AG20443 (cell line): ENCODE measurements around the gene ZFP62.
A peak's percentile ranks its signal among the peaks of the same experiment; 100 is the strongest.

Experiments
- DNase-seq: peaks from one replicate; pipeline ENCODE4 v3.0.0; 2012; ENCODE audit warnings: low spot score, mixed read lengths

ZFP62 gene

DNA sequence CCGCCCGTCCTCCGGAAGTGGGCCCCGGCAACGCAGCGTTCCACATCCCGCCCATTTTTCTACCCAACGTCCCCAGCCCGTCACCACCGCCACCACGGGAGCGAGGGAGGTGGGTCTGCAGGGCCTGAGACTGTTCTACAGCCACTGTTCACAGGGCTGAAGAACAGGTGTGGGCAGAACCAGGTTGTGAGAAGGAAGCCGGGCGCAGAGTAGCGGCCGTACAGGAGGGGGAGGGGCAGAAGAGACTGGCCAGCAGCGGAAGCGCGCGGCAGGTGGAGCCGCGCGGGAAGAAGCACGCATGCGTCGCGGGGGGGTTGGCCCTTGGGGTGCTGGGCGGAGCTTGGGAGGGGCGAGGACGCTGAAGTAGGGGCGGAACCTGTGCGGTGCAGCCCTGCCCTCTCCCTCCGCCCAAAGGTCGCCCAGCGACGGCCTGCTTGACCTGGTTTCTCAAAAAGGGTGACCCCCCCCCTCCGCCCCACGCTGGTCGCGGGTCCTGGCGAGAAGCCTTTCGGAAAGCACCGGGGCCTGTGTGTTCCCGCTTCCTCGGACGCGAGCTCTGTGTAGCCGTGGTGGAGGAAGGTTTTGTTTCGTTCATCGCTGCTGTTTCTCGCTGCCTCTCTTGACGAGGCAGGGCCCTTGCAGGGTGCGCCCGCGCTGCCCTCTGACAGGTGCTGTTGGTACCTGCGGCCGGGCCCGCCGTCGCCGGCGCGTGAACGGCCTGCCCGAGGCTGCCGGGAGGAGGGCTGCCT lies 50.7 kb downstream of the ZFP62 start:
- DNase-seq: peak; percentile 99

GRCh38 chr5:180809403-180810209 lies 51.5 kb downstream of the ZFP62 start:
- DNase-seq: peak; percentile 95

DNA sequence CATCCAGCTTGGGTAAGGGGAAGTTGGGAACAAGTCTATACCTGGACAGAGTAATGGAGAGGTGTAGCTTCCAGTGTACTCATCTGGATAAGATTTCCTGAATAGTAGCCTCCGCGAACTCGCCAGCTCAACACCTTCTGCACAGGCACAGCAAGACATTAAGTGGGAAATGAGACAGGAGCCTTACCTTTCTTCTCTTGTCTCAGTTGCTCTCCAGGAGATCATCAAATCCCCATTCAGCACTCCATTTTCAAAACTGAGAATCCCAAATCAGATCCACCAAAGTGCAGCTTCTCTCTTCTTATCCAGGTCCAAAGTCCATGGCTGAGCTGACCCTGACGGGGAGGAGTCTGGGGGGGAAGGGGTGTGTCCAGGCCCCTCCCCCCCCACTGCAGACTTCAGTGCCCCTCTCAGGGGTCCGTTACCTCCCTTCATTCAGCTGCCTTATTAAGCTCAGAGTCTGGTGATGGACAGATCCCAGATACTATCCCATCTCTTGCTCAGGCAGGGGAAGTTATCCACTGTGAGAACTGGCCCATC lies 52.5 kb downstream of the ZFP62 start:
- DNase-seq: no peak

GRCh38 chr5:180807654-180808414 lies 53.2 kb downstream of the ZFP62 start:
- no peak for DNase-seq

GRCh38 chr5:180807046-180807445 lies 54.0 kb downstream of the ZFP62 start:
- no peak for DNase-seq

DNA sequence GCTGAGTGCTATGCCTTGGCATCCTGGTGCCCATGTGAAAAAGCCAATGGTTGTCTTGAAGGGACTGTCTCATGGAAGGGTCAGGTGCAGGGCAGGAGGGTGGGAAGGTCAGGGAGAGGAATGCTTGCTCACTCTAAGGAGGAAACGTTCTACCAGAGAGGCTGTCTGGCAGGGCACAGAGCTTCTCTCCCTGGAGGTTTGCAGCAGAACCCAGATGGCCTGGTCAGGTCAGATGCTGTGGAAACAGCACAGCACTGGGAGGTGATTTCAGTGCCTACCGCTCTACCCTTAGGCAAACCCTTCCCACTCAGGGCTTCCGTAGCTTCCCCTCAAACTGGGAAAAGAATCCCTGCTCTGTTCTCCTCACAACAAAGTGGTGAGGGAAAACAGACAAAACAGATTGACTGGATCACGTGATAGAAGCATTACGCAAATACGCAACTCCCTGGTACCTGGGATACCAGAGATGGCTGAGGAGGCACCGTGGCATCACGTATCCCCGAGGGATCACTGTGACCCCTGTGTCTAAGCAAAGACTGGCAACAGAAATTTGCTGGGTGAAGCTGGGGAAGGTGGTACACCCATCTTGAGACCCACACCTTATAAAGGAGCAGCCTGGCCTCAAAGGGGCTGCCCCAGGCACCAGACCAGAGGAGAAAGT lies 54.6 kb downstream of the ZFP62 start:
- no peak for DNase-seq

DNA sequence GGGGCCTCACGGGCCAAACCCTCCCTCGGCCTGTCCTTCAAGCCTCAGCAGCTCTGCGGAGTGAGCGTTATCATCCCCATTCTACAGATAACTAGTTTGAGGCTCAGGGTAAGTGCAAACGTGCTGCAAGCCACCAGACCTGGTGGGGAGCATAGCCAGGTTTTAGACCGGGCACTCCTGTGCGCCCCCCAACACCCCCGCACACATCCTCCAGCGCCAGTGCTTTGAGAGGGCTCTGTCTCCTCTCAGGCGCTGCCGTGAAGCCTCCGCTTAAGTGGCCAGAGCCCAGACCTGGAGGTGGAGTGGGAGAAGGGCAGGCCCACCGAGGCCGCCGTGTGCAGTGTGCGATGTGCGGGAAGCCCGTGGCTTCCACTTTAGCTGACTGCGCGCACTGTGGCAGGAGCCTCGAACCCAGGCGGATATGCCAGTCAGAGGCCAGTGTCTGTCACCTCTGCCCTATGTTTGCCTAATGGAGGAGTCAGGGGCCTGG lies 56.9 kb downstream of the ZFP62 start:
- DNase-seq: no peak

GRCh38 chr5:180803181-180804128 lies 57.6 kb downstream of the ZFP62 start:
- DNase-seq: peak; percentile 34

DNA sequence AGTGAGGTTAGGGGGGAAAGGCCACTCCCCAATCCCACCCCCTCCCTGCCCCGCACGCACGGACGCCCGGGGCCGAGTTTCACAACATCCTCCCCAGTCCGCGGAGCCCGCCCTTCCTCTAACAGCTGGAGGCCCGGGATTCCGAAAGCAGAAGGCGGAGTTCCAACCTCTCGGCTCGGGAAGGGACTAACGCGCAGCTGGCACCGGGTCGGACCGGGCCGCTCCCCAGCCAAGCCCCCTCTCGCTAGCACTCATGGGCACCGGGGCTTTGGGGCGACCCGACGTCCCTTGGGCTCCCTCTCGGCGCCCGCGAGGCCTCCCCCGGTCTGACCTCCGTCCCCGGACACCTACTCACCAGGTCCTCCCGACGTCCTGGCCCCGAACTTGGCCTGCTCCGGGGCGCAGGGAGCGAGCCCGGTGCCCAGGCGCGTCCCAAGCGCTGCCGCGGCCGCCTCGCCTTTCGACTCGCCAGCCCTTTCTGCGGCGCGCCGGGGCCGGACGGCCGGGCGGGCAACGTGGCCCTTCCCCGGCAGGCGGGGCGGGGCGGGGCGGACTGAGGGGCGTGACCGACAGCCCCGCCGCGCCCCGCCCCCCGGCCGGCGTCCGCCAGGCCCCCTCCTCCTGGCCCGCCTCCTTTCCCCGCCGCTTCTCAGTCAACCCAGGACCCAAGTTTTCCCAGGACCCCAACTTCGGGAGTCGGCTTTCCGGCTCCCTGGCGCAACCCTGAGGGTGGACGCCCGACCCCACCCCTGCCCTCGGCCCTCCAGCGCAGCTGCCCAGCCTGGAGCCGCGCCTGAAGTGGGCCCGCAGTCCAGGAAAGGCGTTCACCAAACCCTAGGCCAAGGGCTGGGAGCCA lies 58.5 kb downstream of the ZFP62 start, which contains the start of gene MGAT1:
Gene MGAT1, minus strand, starts transcription at position 482 of the 856 bp plus-strand sequence. CDS start 9,835 bp downstream, outside the sequence.
- peak; percentile 94 for DNase-seq

DNA sequence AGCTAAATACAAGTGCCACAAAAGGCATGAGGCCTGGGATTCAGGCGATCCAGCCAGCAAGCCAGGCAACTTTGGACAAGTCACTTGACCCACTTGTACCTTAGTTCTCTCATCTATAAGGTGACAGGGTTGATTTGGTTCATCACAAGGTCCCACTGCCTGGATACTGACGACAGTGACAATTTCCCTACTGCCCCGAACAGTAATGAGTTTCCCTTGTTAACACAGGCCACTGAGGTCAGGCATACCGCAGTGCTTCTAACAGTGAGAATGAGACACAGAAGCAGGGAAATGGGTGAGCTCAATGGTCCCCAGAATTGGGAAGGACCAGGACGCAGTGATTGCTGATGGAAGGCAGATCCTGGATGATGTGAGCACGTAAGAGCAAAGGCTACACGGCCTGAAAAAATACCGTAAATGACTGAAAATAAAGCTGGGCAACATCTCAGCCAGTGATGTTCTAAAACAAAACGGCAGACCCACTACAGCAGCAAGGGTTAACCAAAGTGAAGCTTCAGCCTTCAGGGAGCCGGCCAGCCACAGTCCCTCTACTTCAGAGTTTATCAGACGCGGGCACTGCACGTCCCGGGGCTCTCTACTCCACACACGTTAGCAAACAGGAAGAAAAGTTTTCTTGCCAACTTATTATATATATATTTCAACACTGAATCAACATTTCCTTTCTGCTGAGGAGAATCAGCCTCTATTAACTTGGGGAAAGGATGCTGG lies 59.3 kb downstream of the ZFP62 start:
- DNase-seq: no peak

- peak; percentile 63 for DNase-seq
These were observed 60.9 kb downstream of the ZFP62 start for GRCh38 chr5:180799902-180800801.

- no peak for DNase-seq
These were observed 61.9 kb downstream of the ZFP62 start for GRCh38 chr5:180799194-180799593.

- DNase-seq: no peak
These were observed 62.9 kb downstream of the ZFP62 start for GRCh38 chr5:180798193-180798592.
